ENCODE measurements around the gene ODAD4. TPM values are rescaled to one million over a fixed set of nuclear protein-coding genes. Genes with fewer than 3 reads are reported as not detected.
A peak's percentile ranks its signal among the peaks of the same experiment; 100 is the strongest.

Gene ODAD4
- total RNA-seq, 2 experiments from 2014 or later: 1.1 to 1.3 TPM

DNA sequence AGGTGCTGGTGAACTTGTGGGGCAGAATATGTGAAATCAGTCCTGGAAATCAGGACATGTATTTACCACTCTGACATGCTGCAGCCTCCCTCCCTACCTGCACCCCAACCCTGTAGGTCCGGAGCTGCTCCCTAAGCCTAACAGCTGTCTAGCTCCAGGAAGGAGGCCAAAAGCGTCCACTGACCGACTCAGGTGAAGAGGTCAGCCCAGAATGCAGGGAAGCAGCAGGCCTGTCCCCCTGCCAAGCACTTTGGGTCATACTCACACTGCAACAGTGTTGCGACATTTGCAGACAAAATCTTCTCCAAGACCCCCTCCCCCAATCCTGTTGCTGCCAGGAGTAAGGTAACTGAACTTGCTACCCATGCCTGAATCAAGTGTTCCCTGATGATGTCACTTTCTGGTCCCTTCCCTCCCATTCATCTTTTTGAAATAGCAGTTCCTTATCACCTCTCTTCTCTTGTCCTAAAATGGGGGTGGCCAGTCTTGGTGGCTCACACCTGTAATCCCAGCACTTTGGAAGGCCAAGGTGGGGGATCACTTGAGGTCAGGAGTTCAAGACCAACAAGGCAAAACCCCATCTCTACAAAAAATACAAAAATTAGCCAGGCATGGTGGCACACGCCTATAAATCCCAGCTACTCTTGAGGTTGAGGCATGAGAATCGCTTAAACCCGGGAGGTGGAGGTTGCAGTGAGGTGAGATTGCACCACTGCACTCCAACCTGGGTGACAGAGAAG, 10.4 kb upstream of the ODAD4 start:
- Histone ChIP-seq H4K20me1 (ENCODE audit: insufficient read depth, low read length) (peaks cover 12% of the 10 kb centered on the region; the same call in 1 of the 2 replicates), H3K4me2 (ENCODE audit: low read length) (peak overlapping the region; percentile 80; the same call in 1 of the 2 replicates), H3K9me2 (ENCODE audit: insufficient read depth, low read length) (no peaks in the 10 kb centered on the region), H3K27ac (ENCODE audit: low read depth, low read length, poor library complexity, severe bottlenecking) (no peak overlapping the region), H3K9me3 (ENCODE audit: low read length) (no peaks in the 10 kb centered on the region), H3K79me2 (ENCODE audit: insufficient read depth, low read depth, low read length) (peaks cover 37% of the 10 kb centered on the region), H3K36me3 (ENCODE audit: insufficient read depth, low read length) (peaks cover 16% of the 10 kb centered on the region; the same call in 1 of the 2 replicates), H3K4me3 (ENCODE audit: low read depth, low read length, poor library complexity, severe bottlenecking) (peak overlapping the region; percentile 83), H3K4me1 (ENCODE audit: insufficient read depth, low read length, poor library complexity, severe bottlenecking) (peaks cover 37% of the 10 kb centered on the region), H2AFZ (ENCODE audit: low read length) (peak overlapping the region; percentile 72; the same call in 1 of the 2 replicates)
- no peak for TF ChIP-seq EZH2phosphoT487 (IDR thresholded peaks at IDR 0.05; ENCODE audit: borderline replicate concordance, low read depth, low read length)
- TF ChIP-seq, protein P1, sequence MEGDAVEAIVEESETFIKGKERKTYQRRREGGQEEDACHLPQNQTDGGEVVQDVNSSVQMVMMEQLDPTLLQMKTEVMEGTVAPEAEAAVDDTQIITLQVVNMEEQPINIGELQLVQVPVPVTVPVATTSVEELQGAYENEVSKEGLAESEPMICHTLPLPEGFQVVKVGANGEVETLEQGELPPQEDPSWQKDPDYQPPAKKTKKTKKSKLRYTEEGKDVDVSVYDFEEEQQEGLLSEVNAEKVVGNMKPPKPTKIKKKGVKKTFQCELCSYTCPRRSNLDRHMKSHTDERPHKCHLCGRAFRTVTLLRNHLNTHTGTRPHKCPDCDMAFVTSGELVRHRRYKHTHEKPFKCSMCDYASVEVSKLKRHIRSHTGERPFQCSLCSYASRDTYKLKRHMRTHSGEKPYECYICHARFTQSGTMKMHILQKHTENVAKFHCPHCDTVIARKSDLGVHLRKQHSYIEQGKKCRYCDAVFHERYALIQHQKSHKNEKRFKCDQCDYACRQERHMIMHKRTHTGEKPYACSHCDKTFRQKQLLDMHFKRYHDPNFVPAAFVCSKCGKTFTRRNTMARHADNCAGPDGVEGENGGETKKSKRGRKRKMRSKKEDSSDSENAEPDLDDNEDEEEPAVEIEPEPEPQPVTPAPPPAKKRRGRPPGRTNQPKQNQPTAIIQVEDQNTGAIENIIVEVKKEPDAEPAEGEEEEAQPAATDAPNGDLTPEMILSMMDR (conservative IDR thresholded peaks at IDR 0.05; ENCODE audit: low read length): no peak
- BruUV-seq (replicated peaks): no TSS peak
- intact Hi-C loops (cut with micrococcal nuclease; ENCODE audit: unreplicated experiment): loop anchor here (5.0 kb wide), 1 partner anchor 42 kb away; no protein-coding TSS in a partner anchor
- ChIA-PET POLR2A (no interaction called here), CTCF (ENCODE audit: unreplicated experiment) (no interaction called here)
- DNase-seq (ENCODE audit: low spot score): no peak

DNA sequence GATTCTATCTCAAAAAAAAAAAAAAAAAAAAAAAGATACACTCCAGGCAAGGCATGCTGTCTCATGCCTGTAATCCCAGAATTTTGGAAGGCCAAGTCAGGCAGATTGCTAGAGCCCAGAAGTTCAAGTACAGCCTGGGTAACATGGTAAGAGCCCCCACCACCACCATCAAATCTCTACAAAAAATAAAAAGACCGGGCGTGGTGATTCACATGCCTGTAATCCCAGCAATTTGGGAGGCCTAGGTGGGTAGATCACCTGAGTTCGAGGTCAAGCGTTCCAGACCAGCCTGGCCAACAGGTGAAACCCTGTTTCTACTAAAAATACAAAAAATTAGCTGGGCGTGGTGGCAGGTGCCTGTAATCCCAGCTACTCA, 9.8 kb upstream of the ODAD4 start:
- Histone ChIP-seq H3K9me3 (ENCODE audit: low read length) (no peaks in the 10 kb centered on the region), H3K9me2 (ENCODE audit: insufficient read depth, low read length) (no peaks in the 10 kb centered on the region), H3K4me2 (ENCODE audit: low read length) (no peak overlapping the region), H3K36me3 (ENCODE audit: insufficient read depth, low read length) (peaks cover 10% of the 10 kb centered on the region; the same call in 1 of the 2 replicates), H2AFZ (ENCODE audit: low read length) (no peak overlapping the region), H3K4me3 (ENCODE audit: low read depth, low read length, poor library complexity, severe bottlenecking) (no peak overlapping the region), H3K27ac (ENCODE audit: low read depth, low read length, poor library complexity, severe bottlenecking) (no peak overlapping the region), H4K20me1 (ENCODE audit: insufficient read depth, low read length) (peaks cover 11% of the 10 kb centered on the region; the same call in 1 of the 2 replicates), H3K4me1 (ENCODE audit: insufficient read depth, low read length, poor library complexity, severe bottlenecking) (peaks cover 38% of the 10 kb centered on the region), H3K79me2 (ENCODE audit: insufficient read depth, low read depth, low read length) (peaks cover 32% of the 10 kb centered on the region)
- TF ChIP-seq, protein P1 (conservative IDR thresholded peaks at IDR 0.05; ENCODE audit: low read length): no peak
- TF ChIP-seq EZH2phosphoT487 (IDR thresholded peaks at IDR 0.05; ENCODE audit: borderline replicate concordance, low read depth, low read length): no peak
- intact Hi-C loops (cut with micrococcal nuclease; ENCODE audit: unreplicated experiment): no loop called here
- ChIA-PET POLR2A (interaction anchor here (0.7 kb wide), 2 partner anchors 159 to 255 kb away, joined by 4 to 5 read pairs; no protein-coding TSS in a partner anchor), CTCF (ENCODE audit: unreplicated experiment) (no interaction called here)
- BruUV-seq (replicated peaks): no TSS peak
- no peak for DNase-seq (ENCODE audit: low spot score)

DNA sequence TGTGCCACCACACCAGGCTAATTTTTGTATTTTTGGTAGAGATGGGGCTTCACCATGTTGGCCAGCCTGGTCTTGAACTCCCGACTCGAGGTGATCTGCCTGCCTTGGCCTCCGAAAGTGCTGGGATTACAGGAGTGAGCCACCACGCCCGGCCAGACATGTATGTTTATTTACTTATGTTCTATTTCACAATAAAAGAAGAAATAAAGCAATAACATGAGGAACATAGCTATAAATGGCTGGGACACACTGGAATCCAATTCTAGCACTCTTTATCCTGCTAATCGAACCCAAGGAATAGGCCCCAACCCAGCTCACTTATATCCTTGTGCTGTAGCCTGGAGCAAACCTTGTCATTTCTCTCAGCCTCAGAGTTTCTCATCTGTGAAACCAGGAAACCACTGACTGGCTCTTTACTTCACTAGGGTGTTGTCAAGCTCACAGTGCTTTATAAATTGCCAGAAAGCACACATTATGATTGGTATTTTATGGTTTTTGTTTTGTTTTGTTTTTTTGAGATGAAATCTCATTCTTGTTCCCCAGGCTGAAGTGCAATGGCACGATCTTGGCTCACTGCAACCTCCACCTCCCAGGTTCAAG, 4.3 kb upstream of the ODAD4 start:
- Histone ChIP-seq H3K4me2 (ENCODE audit: low read length) (no peak overlapping the region), H3K79me2 (ENCODE audit: insufficient read depth, low read depth, low read length) (peaks cover 7% of the 10 kb centered on the region; the same call in 1 of the 2 replicates), H2AFZ (ENCODE audit: low read length) (no peak overlapping the region), H3K4me3 (ENCODE audit: low read depth, low read length, poor library complexity, severe bottlenecking) (no peak overlapping the region), H3K9me2 (ENCODE audit: insufficient read depth, low read length) (no peaks in the 10 kb centered on the region), H4K20me1 (ENCODE audit: insufficient read depth, low read length) (no peaks in the 10 kb centered on the region), H3K36me3 (ENCODE audit: insufficient read depth, low read length) (no peaks in the 10 kb centered on the region), H3K27ac (ENCODE audit: low read depth, low read length, poor library complexity, severe bottlenecking) (no peak overlapping the region), H3K9me3 (ENCODE audit: low read length) (no peaks in the 10 kb centered on the region), H3K4me1 (ENCODE audit: insufficient read depth, low read length, poor library complexity, severe bottlenecking) (peaks cover 29% of the 10 kb centered on the region)
- ChIA-PET POLR2A (no interaction called here), CTCF (ENCODE audit: unreplicated experiment) (no interaction called here)
- no peak for DNase-seq (ENCODE audit: low spot score)
- no peak for TF ChIP-seq EZH2phosphoT487 (IDR thresholded peaks at IDR 0.05; ENCODE audit: borderline replicate concordance, low read depth, low read length)
- TF ChIP-seq, protein P1 (conservative IDR thresholded peaks at IDR 0.05; ENCODE audit: low read length): no peak
- intact Hi-C loops (cut with micrococcal nuclease; ENCODE audit: unreplicated experiment): no loop called here
- no TSS peak for BruUV-seq (replicated peaks)
